KMS-11 (cell line): ENCODE results near the gene ARHGAP22.
A peak's percentile ranks its signal among the peaks of the same experiment; 100 is the strongest.

ENCODE experiments used
- H2AFZ ChIP-seq: fragments of 200-600 bp; sonication (generic); 2 replicates; pipeline ENCODE4 v1.6.1; 2016; ENCODE audit warnings: antibody characterized with exemption, mixed run types, low read depth
- H3K27ac ChIP-seq: fragments of 200-600 bp; sonication (generic); 2 replicates; pipeline ENCODE4 v1.6.1; 2016; ENCODE audit warnings: mild to moderate bottlenecking, mixed run types
- H3K27me3 ChIP-seq: fragments of 200-600 bp; sonication (generic); 2 replicates; pipeline ENCODE4 v1.6.1; 2017; ENCODE audit warnings: mild to moderate bottlenecking, low read depth, mixed run types, moderate library complexity; ENCODE audit not compliant: insufficient read depth
- H3K36me3 ChIP-seq: fragments of 200-600 bp; sonication (generic); 2 replicates; pipeline ENCODE4 v1.6.1; 2017; ENCODE audit warnings: mild to moderate bottlenecking, mixed run types; ENCODE audit not compliant: insufficient read depth
- H3K4me1 ChIP-seq: fragments of 200-600 bp; sonication (generic); 2 replicates; pipeline ENCODE4 v1.6.1; 2016; ENCODE audit warnings: mild to moderate bottlenecking, low read depth, mixed run types; ENCODE audit not compliant: poor library complexity, severe bottlenecking
- H3K4me2 ChIP-seq: fragments of 200-600 bp; sonication (generic); 2 replicates; pipeline ENCODE4 v1.7.0; 2016; ENCODE audit warnings: mild to moderate bottlenecking, mixed run types
- H3K4me3 ChIP-seq: fragments of 200-600 bp; sonication (generic); IDR thresholded peaks from 2 replicates; pipeline ENCODE4 v1.6.1; 2017; ENCODE audit warnings: low read depth, low read length, mixed read lengths; ENCODE audit not compliant: insufficient read depth
- H3K79me2 ChIP-seq: fragments of 200-600 bp; sonication (generic); 2 replicates; pipeline ENCODE4 v1.6.1; 2016; ENCODE audit warnings: low read depth, mixed run types; ENCODE audit not compliant: insufficient read depth
- H3K9ac ChIP-seq: fragments of 200-600 bp; sonication (generic); 2 replicates; pipeline ENCODE4 v1.6.1; 2016; ENCODE audit warnings: mild to moderate bottlenecking, mixed run types
- H4K20me1 ChIP-seq: fragments of 200-600 bp; sonication (generic); 2 replicates; pipeline ENCODE4 v1.6.1; 2016; ENCODE audit warnings: mild to moderate bottlenecking, mixed run types; ENCODE audit not compliant: insufficient read depth
- TF ChIP-seq, protein P1 (sequence below): fragments of 200-600 bp; sonication (generic); conservative IDR thresholded peaks from 2 replicates; pipeline ENCODE4 v1.6.1; 2017; ENCODE audit warnings: low read depth, mild to moderate bottlenecking, antibody characterized with exemption, low read length, moderate library complexity, mixed read lengths

The ARHGAP22 gene

DNA sequence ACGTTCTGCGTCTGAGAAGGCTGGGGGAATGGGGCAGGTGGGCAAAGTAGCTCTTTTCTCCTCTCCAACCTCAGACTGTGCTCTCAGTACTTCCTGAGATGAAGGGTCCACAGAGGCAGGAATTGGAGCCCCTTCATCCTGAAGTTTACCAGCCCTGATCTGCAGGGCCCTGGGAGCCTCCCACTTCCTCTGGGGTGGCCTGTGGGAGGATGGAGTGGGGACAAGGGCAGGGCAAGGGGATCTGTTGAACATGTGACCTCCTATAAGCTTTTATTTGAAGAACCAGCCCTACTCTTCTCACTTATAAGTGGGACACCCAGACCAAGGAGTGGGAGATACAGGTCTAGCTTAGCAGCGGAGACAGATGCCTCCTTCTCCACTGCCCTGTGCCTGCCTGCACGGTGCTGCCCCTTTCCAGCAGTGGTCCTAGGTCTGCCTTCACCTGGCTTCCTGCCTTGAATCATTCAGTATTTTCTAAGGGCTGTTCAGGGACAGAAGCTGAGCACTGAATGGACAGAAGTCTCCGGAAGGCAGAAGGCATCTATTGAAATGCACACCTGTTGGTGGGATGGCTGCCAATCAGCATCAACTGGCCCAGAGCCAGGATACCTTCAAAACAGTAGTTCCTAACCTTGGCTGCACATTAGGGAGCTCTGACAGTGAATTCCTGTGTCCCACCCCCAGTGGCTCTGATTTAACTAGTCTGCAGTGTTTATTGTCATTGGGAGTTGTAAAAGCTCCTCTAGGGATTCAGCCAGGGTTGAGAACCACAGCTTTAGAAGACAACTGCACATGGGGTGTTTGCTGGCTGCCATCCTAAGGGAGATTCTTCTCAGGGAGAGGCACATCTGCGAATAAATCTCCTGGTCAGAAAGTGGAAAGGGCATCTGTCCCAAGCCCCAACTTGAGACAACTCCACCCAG lies 2.7 kb upstream of the ARHGAP22 start:
- no peaks in the 10 kb centered on the region for H3K36me3 ChIP-seq
- H3K27ac ChIP-seq: no peak overlapping the region
- no peak overlapping the region for H3K4me2 ChIP-seq
- H3K27me3 ChIP-seq: no peaks in the 10 kb centered on the region
- no peak overlapping the region for H3K4me3 ChIP-seq
- TF ChIP-seq, protein P1, sequence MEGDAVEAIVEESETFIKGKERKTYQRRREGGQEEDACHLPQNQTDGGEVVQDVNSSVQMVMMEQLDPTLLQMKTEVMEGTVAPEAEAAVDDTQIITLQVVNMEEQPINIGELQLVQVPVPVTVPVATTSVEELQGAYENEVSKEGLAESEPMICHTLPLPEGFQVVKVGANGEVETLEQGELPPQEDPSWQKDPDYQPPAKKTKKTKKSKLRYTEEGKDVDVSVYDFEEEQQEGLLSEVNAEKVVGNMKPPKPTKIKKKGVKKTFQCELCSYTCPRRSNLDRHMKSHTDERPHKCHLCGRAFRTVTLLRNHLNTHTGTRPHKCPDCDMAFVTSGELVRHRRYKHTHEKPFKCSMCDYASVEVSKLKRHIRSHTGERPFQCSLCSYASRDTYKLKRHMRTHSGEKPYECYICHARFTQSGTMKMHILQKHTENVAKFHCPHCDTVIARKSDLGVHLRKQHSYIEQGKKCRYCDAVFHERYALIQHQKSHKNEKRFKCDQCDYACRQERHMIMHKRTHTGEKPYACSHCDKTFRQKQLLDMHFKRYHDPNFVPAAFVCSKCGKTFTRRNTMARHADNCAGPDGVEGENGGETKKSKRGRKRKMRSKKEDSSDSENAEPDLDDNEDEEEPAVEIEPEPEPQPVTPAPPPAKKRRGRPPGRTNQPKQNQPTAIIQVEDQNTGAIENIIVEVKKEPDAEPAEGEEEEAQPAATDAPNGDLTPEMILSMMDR: no peak
- no peak overlapping the region for H2AFZ ChIP-seq
- H3K79me2 ChIP-seq: no peaks in the 10 kb centered on the region
- H3K4me1 ChIP-seq: peaks cover 28% of the 10 kb centered on the region
- no peak overlapping the region for H3K9ac ChIP-seq
- H4K20me1 ChIP-seq: no peaks in the 10 kb centered on the region

DNA sequence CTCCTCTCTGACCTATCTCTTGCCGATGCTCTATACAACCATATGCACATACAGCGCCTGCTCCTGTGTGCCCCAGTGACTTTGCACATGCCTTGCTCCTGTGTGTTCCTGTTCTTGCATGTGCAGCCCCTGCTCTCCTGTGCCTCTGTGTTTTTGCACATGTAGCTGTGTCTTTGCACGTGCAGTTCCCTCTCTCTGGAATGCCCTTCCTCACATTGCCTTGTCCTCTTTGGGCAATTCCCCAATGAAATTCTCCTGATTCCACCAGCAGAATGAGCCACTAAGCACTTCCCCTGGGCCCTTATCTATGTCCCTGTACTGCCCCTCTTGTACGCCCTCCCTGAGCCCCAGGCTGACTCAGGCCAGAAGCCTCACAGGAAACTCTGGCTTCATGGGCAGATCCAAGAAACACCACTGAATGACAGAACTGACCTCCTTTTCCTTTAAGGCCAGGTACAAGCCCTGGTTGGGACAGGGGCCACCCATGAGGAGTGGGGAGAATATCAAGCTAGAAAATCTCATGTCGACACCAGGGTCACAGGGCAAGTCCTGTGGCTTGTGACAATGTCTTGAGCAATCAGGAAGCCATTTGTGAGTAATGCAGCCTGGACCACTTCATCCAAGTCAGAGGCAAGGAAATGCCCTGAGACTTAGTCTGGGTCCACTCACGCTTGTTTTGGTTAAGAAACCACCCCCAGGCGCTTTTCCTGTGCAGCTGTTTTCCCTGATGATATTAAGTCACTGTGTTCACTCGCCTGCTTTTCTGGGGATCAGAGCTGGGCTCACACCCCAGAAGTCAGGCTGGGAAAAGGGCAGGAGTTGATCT lies 1.9 kb upstream of the ARHGAP22 start:
- TF ChIP-seq, protein P1: no peak
- Histone ChIP-seq H3K4me2 (no peak overlapping the region), H3K27me3 (no peaks in the 10 kb centered on the region), H2AFZ (no peak overlapping the region), H3K9ac (no peak overlapping the region), H3K36me3 (no peaks in the 10 kb centered on the region), H3K4me3 (no peak overlapping the region), H4K20me1 (no peaks in the 10 kb centered on the region), H3K27ac (no peak overlapping the region), H3K4me1 (peaks cover 20% of the 10 kb centered on the region), H3K79me2 (no peaks in the 10 kb centered on the region)

DNA sequence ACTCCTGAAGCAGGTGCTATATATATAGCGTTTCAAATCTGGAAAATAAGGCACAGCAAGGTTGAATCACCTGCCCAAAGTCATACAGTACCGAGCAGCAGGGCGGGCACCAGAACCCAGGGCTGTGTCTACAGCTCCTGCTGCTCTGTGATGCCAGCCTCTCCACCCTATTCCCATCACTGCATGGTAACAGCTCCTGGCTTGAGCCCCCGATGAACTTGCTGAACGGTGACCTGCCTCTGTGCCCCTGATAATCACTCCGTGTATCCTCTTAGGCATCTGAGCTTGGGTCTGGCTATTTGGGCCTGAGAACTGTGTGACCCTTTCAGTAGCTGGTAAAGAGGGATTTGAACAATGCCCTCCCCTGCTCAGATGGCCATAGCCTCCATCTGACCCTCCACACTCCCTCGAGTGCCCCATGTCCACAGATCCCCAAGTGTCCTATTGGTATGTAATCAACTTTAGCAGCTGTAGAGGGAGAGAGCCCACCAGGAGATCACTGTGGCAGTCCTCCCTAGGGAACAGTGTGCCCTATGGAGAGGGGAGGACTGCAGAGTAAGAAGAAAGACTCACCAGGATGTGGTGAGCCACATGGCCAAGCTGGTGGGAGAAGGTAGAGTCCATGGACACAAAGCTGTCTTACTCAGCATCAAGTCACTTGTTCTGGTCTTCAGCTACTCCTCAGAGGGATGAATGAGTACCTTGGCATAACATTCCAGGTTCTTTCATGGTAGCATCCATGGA lies 1.1 kb upstream of the ARHGAP22 start:
- no peak overlapping the region for H3K27ac ChIP-seq
- no peak overlapping the region for H3K9ac ChIP-seq
- H3K79me2 ChIP-seq: no peaks in the 10 kb centered on the region
- H2AFZ ChIP-seq: no peak overlapping the region
- H3K4me3 ChIP-seq: no peak overlapping the region
- H3K27me3 ChIP-seq: no peaks in the 10 kb centered on the region
- H3K36me3 ChIP-seq: no peaks in the 10 kb centered on the region
- no peaks in the 10 kb centered on the region for H4K20me1 ChIP-seq
- TF ChIP-seq, protein P1: no peak
- H3K4me2 ChIP-seq: peak overlapping the region; percentile 78; the same call in 1 of the 2 replicates
- peaks cover 20% of the 10 kb centered on the region for H3K4me1 ChIP-seq
